ENCODE results near the gene RAB2B. TPM values are rescaled to one million over a fixed set of nuclear protein-coding genes. Genes with fewer than 3 reads are reported as not detected.
A peak's percentile ranks its signal among the peaks of the same experiment; 100 is the strongest.

Gene RAB2B
- polyA plus RNA-seq, 1 of the 3 experiments (the other 2 are of a cell fraction), result 24.4 TPM

DNA sequence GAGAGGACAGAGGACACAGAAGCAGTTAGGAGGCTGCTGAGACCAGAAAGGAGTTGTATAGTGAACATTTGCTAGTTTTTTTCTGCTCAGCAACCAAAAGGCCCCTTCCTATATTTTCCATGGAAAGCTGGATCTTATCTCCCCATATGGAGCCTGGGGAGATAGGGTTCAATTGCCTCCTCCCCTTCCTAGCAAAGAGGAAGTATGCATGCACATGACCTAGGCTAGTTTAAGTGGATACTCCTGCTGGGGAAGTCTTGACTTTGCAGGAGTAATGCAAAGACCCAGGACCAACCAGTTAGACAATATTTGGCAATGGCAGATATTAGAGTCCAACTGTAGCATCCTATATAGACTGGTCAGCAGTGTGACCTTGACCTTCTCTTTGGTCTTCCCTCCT, 35.9 kb downstream of the RAB2B start:
- H3K9me3 ChIP-seq, result no peaks in the 10 kb centered on the region
- H3K9me2 ChIP-seq, result no peaks in the 10 kb centered on the region
- H4K20me1 ChIP-seq (ENCODE audit: insufficient read depth), result no peaks in the 10 kb centered on the region
- H3K27ac ChIP-seq (ENCODE audit: low read depth in 2 of 2, low read length in 1 of 2), result no peak overlapping the region
- peaks cover 7% of the 10 kb centered on the region for H3F3A ChIP-seq (replicated peaks; ENCODE audit: insufficient read depth)
- peaks cover 4 to 6% of the 10 kb centered on the region in 2 experiments; a peak in 3 of 4 replicates for H3K4me1 ChIP-seq (ENCODE audit: control insufficient read depth in 1 of 2, insufficient read depth in 2 of 2, low read depth in 1 of 2, low read length in 1 of 2)
- no peak overlapping the region for H3K9ac ChIP-seq
- H3K4me3 ChIP-seq (ENCODE audit: low read depth in 2 of 2, low read length in 1 of 2), result no peak overlapping the region
- peaks cover 91% of the 10 kb centered on the region for H3K79me2 ChIP-seq (ENCODE audit: insufficient read depth)
- DNase-seq, result peak; percentile 34
- TF ChIP-seq, protein P1, sequence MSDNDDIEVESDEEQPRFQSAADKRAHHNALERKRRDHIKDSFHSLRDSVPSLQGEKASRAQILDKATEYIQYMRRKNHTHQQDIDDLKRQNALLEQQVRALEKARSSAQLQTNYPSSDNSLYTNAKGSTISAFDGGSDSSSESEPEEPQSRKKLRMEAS (IDR thresholded peaks at IDR 0.05; ENCODE audit: low read depth), result no peak
- TF ChIP-seq TCF12 (IDR thresholded peaks at IDR 0.05), result no peak
- no peak for TF ChIP-seq RXRA (IDR thresholded peaks at IDR 0.05; ENCODE audit: borderline replicate concordance, low read depth)
- CTCF ChIA-PET, result no interaction called here
- H3K4me2 ChIP-seq, result no peak overlapping the region
- POLR2A ChIA-PET, result no interaction called here
- no peak overlapping the region for H2AFZ ChIP-seq (ENCODE audit: low read depth)
- peaks cover 0 to 13% of the 10 kb centered on the region in 2 experiments for H3K36me3 ChIP-seq (replicated peaks in 1 of 2; ENCODE audit: control insufficient read depth in 1 of 2, insufficient read depth in 2 of 2, low read length in 1 of 2)
- no peaks in the 10 kb centered on the region for H3K27me3 ChIP-seq (ENCODE audit: insufficient read depth)

DNA sequence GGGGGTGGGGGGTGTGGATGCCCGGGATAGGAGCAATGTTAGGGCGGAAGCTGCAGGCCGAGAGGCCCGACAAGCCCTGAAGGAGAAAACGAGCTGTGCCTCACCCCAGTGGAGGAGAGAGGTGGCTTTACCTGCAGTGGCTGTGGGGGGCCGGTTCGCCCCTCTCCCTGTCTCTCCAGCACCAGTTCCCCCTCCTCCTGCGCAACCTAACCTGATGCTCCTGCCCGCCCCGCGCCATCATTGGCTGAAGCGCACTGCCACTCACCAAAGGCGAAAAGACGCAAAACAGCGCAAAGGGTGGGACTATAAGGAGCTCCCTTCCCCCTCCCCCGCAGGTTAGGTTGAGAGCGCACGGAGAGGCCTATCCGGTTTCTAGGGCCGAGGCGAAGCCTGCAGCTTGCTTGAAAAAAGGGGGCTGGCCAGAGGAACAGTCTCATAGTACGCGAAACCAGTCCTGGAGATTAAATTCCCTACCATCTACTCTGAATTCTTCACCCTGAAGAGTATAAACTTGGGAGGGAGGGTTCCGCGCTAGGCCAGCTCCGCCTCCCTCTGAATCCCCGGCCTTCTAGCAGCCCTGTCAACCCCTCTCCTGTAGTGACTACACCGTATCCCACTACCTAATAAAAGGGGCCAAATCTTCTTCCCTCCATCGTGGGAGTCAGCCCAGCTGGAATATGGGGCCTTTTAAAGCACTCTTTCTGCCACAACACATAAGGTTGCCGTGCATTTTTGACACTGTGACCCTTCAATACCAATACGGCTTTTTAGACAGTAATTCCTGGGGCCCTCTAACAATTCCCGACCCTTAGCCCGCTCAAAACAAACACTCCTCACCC, 39.5 kb downstream of the RAB2B start:
- Histone ChIP-seq H3K9me3 (no peaks in the 10 kb centered on the region), H3K27me3 (ENCODE audit: insufficient read depth) (no peaks in the 10 kb centered on the region), H3K27ac (ENCODE audit: low read depth in 2 of 2, low read length in 1 of 2) (peak overlapping the region; percentile 85 to 90), H3K4me1 (ENCODE audit: control insufficient read depth in 1 of 2, insufficient read depth in 2 of 2, low read depth in 1 of 2, low read length in 1 of 2) (peaks cover 6% of the 10 kb centered on the region in 2 experiments; a peak in 3 of 4 replicates), H4K20me1 (ENCODE audit: insufficient read depth) (no peaks in the 10 kb centered on the region; the same call in 1 of the 2 replicates), H3K9ac (peak overlapping the region; percentile 74), H3K79me2 (ENCODE audit: insufficient read depth) (peaks cover 94% of the 10 kb centered on the region), H3K4me2 (peak overlapping the region; percentile 82), H3K4me3 (ENCODE audit: low read depth in 2 of 2, low read length in 1 of 2) (peak overlapping the region; percentile 58 to 73), H3K36me3 (replicated peaks in 1 of 2; ENCODE audit: control insufficient read depth in 1 of 2, insufficient read depth in 2 of 2, low read length in 1 of 2) (peaks cover 14 to 19% of the 10 kb centered on the region in 2 experiments), H2AFZ (ENCODE audit: low read depth) (peak overlapping the region; percentile 64), H3F3A (replicated peaks; ENCODE audit: insufficient read depth) (peaks cover 7% of the 10 kb centered on the region), H3K9me2 (no peaks in the 10 kb centered on the region)
- DNase-seq, result peak; percentile 93
- CTCF ChIA-PET, result interaction anchor here (0.9 to 1.7 kb wide), 3 partner anchors 18 to 120 kb away, joined by 3 to 11 read pairs (median 4); partner anchors contain the start of gene CHD8
- POLR2A ChIA-PET, result interaction anchor here (0.5 to 2.1 kb wide), 5 partner anchors 18 to 150 kb away, joined by 3 to 29 read pairs (median 4); partner anchors contain the start of genes CHD8, METTL3 and RAB2B
- 4% methylated on average over 26 of the region's 33 CpGs for WGBS (ENCODE audit: low lambda C conversion rate)
- TF ChIP-seq ELF1 (IDR thresholded peaks at IDR 0.05) (peak; percentile 80), RFX5 (IDR thresholded peaks at IDR 0.05; ENCODE audit: low read length) (no peak), TCF12 (IDR thresholded peaks at IDR 0.05) (no peak), NRF1 (IDR thresholded peaks at IDR 0.05; ENCODE audit: low read depth, low read length) (peak; percentile 42), EZH2phosphoT487 (IDR thresholded peaks at IDR 0.05; ENCODE audit: borderline replicate concordance, low read depth) (no peak), YY1 (IDR thresholded peaks at IDR 0.05; ENCODE audit: low read depth) (peak; percentile 65; the same call in 1 of the 2 replicates), SIN3A (IDR thresholded peaks at IDR 0.05; ENCODE audit: borderline replicate concordance, low read depth, low read length) (no peak; the same call in 1 of the 2 replicates), FOSL2 (IDR thresholded peaks at IDR 0.05; ENCODE audit: borderline replicate concordance, low read depth) (no peak), GABPA (IDR thresholded peaks at IDR 0.05; ENCODE audit: low read depth) (peak; percentile 54), TAF1 (IDR thresholded peaks at IDR 0.05; ENCODE audit: borderline replicate concordance, low read depth, low read length) (peak; percentile 66)
- TF ChIP-seq, protein P2, sequence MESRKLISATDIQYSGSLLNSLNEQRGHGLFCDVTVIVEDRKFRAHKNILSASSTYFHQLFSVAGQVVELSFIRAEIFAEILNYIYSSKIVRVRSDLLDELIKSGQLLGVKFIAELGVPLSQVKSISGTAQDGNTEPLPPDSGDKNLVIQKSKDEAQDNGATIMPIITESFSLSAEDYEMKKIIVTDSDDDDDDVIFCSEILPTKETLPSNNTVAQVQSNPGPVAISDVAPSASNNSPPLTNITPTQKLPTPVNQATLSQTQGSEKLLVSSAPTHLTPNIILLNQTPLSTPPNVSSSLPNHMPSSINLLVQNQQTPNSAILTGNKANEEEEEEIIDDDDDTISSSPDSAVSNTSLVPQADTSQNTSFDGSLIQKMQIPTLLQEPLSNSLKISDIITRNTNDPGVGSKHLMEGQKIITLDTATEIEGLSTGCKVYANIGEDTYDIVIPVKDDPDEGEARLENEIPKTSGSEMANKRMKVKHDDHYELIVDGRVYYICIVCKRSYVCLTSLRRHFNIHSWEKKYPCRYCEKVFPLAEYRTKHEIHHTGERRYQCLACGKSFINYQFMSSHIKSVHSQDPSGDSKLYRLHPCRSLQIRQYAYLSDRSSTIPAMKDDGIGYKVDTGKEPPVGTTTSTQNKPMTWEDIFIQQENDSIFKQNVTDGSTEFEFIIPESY (IDR thresholded peaks at IDR 0.05; ENCODE audit: borderline replicate concordance, low read depth), result peak; percentile 67; the same call in 1 of the 2 replicates
- TF ChIP-seq, protein P3, sequence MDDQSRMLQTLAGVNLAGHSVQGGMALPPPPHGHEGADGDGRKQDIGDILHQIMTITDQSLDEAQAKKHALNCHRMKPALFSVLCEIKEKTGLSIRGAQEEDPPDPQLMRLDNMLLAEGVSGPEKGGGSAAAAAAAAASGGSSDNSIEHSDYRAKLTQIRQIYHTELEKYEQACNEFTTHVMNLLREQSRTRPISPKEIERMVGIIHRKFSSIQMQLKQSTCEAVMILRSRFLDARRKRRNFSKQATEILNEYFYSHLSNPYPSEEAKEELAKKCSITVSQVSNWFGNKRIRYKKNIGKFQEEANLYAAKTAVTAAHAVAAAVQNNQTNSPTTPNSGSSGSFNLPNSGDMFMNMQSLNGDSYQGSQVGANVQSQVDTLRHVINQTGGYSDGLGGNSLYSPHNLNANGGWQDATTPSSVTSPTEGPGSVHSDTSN (IDR thresholded peaks at IDR 0.05), result peak; percentile 100
- TF ChIP-seq, protein P4, sequence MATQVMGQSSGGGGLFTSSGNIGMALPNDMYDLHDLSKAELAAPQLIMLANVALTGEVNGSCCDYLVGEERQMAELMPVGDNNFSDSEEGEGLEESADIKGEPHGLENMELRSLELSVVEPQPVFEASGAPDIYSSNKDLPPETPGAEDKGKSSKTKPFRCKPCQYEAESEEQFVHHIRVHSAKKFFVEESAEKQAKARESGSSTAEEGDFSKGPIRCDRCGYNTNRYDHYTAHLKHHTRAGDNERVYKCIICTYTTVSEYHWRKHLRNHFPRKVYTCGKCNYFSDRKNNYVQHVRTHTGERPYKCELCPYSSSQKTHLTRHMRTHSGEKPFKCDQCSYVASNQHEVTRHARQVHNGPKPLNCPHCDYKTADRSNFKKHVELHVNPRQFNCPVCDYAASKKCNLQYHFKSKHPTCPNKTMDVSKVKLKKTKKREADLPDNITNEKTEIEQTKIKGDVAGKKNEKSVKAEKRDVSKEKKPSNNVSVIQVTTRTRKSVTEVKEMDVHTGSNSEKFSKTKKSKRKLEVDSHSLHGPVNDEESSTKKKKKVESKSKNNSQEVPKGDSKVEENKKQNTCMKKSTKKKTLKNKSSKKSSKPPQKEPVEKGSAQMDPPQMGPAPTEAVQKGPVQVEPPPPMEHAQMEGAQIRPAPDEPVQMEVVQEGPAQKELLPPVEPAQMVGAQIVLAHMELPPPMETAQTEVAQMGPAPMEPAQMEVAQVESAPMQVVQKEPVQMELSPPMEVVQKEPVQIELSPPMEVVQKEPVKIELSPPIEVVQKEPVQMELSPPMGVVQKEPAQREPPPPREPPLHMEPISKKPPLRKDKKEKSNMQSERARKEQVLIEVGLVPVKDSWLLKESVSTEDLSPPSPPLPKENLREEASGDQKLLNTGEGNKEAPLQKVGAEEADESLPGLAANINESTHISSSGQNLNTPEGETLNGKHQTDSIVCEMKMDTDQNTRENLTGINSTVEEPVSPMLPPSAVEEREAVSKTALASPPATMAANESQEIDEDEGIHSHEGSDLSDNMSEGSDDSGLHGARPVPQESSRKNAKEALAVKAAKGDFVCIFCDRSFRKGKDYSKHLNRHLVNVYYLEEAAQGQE (IDR thresholded peaks at IDR 0.05; ENCODE audit: low read depth, low read length), result peak; percentile 30; the same call in 1 of the 2 replicates
- TF ChIP-seq, protein P1 (IDR thresholded peaks at IDR 0.05; ENCODE audit: low read depth), result peak; percentile 55; the same call in 1 of the 2 replicates
- TF ChIP-seq, protein P5, sequence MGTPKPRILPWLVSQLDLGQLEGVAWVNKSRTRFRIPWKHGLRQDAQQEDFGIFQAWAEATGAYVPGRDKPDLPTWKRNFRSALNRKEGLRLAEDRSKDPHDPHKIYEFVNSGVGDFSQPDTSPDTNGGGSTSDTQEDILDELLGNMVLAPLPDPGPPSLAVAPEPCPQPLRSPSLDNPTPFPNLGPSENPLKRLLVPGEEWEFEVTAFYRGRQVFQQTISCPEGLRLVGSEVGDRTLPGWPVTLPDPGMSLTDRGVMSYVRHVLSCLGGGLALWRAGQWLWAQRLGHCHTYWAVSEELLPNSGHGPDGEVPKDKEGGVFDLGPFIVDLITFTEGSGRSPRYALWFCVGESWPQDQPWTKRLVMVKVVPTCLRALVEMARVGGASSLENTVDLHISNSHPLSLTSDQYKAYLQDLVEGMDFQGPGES (IDR thresholded peaks at IDR 0.05; ENCODE audit: low read depth, low read length), result peak; percentile 76
